AG09319 (cell line): ENCODE measurements around the gene UQCRQ.

Source experiments
- DNase-seq: peaks from one replicate; pipeline ENCODE4 v3.0.0-alpha.2; 2010; ENCODE audit warnings: low read depth; ENCODE audit errors: extremely low read depth
- CTCF ChIP-seq: IDR thresholded peaks from 2 replicates; pipeline ENCODE4 v1.5.1; 2011; ENCODE audit warnings: low read depth, mild to moderate bottlenecking, inconsistent platforms, low read length, moderate library complexity

UQCRQ gene

GRCh38 chr5:132872788-132873118, 6.3 kb downstream of the UQCRQ start:
- TF ChIP-seq CTCF: no peak

GRCh38 chr5:132873119-132873929, 6.9 kb downstream of the UQCRQ start, which contains the start of gene LEAP2:
TSS of gene LEAP2 (plus strand) at chr5:132873668. CDS start at chr5:132873695, 27 bp downstream.
- no peak for DNase-seq
- no peak for TF ChIP-seq CTCF

More at GRCh38 chr5:132872788-132873118, 6.3 kb downstream of the UQCRQ start:
- DNase-seq: no peak

GRCh38 chr5:132873930-132874271, 7.5 kb downstream of the UQCRQ start:
- DNase-seq: no peak
- no peak for TF ChIP-seq CTCF

GRCh38 chr5:132876020-132876759, 9.7 kb downstream of the UQCRQ start:
- no peak for TF ChIP-seq CTCF

GRCh38 chr5:132877466-132877865, 11.0 kb downstream of the UQCRQ start:
- TF ChIP-seq CTCF: no peak

More at GRCh38 chr5:132876020-132876759, 9.7 kb downstream of the UQCRQ start:
- DNase-seq: no peak

GRCh38 chr5:132877938-132878337, 11.5 kb downstream of the UQCRQ start:
- DNase-seq: no peak
- TF ChIP-seq CTCF: no peak

More at GRCh38 chr5:132877466-132877865, 11.0 kb downstream of the UQCRQ start:
- DNase-seq: no peak

GRCh38 chr5:132883261-132883834, 16.9 kb downstream of the UQCRQ start:
- DNase-seq: peak; percentile 29
- TF ChIP-seq CTCF: peak; percentile 71
